ENCODE data around the gene PM20D1. TPM values are rescaled to one million over a fixed set of nuclear protein-coding genes. Genes with fewer than 3 reads are reported as not detected.
"Not testable (repeated sequence)": the region's sequence is repeated elsewhere in the genome, so short reads cannot be mapped to it uniquely, and the experiment has no call there.

Gene PM20D1
- total and polyA plus RNA-seq, 2 experiments from 2014 or later = 0.08 TPM; not detected in 1

DNA sequence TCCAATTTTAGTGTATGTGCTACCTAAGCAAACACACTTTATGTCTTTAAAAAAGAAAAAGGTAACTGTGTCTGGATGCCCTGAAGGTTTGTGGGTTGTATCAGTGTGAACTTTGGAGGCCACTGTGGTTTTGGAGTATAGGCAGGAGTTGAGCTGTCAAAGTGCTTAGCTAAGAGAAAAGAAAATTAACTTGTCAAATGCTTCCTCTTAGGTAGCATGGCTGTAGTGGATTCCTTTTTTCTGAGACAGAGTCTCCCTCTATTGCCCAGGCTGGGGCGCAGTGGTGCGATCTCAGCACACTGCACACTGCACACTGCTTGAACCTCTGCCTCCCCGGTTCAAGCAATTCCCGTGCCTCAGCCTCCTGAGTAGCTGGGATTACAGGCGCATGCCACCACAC, 25.8 kb downstream of the PM20D1 start:
- no peak for DNase-seq (ENCODE audit: low spot score)
- H3K79me2 ChIP-seq = no peaks in the 10 kb centered on the region
- no peaks in the 10 kb centered on the region for H3K9me3 ChIP-seq (ENCODE audit: low read depth)
- TF ChIP-seq, protein P1, sequence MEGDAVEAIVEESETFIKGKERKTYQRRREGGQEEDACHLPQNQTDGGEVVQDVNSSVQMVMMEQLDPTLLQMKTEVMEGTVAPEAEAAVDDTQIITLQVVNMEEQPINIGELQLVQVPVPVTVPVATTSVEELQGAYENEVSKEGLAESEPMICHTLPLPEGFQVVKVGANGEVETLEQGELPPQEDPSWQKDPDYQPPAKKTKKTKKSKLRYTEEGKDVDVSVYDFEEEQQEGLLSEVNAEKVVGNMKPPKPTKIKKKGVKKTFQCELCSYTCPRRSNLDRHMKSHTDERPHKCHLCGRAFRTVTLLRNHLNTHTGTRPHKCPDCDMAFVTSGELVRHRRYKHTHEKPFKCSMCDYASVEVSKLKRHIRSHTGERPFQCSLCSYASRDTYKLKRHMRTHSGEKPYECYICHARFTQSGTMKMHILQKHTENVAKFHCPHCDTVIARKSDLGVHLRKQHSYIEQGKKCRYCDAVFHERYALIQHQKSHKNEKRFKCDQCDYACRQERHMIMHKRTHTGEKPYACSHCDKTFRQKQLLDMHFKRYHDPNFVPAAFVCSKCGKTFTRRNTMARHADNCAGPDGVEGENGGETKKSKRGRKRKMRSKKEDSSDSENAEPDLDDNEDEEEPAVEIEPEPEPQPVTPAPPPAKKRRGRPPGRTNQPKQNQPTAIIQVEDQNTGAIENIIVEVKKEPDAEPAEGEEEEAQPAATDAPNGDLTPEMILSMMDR (IDR thresholded peaks at IDR 0.05; ENCODE audit: poor library complexity) = no peak
- no peak for TF ChIP-seq EZH2 (IDR thresholded peaks at IDR 0.05; ENCODE audit: borderline replicate concordance)
- TF ChIP-seq EZH2phosphoT487 (IDR thresholded peaks at IDR 0.05; ENCODE audit: low read depth, severe bottlenecking, unreplicated experiment) = no peak
- no peaks in the 10 kb centered on the region for H3K36me3 ChIP-seq (replicated peaks; ENCODE audit: insufficient read depth, low read depth)
- 89% methylated on average over 5 of the region's 5 CpGs for WGBS (ENCODE audit: low lambda C conversion rate, missing lambda C conversion rate)
- no peaks in the 10 kb centered on the region for H3K9me2 ChIP-seq (replicated peaks; ENCODE audit: insufficient read depth)
- H3K4me1 ChIP-seq (ENCODE audit: insufficient read depth) = peaks cover 7% of the 10 kb centered on the region
- no peaks in the 10 kb centered on the region for H4K20me1 ChIP-seq (ENCODE audit: insufficient read depth, poor library complexity, severe bottlenecking)
- H3K27ac ChIP-seq = no peak overlapping the region
- no peak overlapping the region for H3K4me3 ChIP-seq
- H3K27me3 ChIP-seq = no peaks in the 10 kb centered on the region
- no peak overlapping the region for H3K4me2 ChIP-seq
- no peak overlapping the region for H2AFZ ChIP-seq

DNA sequence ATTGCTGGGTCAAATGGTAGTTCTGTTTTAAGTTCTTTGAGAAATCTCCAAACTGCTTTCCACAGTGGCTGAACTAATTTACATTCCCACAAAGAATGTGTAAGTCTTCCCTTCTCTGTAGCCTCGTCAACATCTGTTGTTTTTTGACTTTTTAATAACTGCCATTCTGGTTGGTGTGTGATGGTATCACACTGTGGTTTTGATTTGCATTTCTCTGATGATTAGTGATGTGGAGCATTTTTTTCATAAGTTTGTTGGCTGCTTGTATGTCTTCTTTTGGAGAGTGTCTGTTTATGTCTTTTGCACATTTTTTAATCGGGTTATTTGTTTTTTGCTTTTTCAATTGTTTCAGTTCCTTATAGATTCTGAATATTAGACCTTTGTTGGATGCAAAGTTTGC, 26.7 kb downstream of the PM20D1 start:
- H3K4me2 ChIP-seq; H3K36me3 ChIP-seq (replicated peaks; ENCODE audit: insufficient read depth, low read depth); H3K27ac ChIP-seq; DNase-seq (ENCODE audit: low spot score); H3K9me2 ChIP-seq (replicated peaks; ENCODE audit: insufficient read depth); H3K27me3 ChIP-seq; H3K4me1 ChIP-seq (ENCODE audit: insufficient read depth); H3K79me2 ChIP-seq; H2AFZ ChIP-seq; H3K9me3 ChIP-seq (ENCODE audit: low read depth); H3K4me3 ChIP-seq; H4K20me1 ChIP-seq (ENCODE audit: insufficient read depth, poor library complexity, severe bottlenecking): not testable (repeated sequence)
- WGBS (ENCODE audit: low lambda C conversion rate, missing lambda C conversion rate) = 100% methylated on average over 2 of the region's 2 CpGs

GRCh38 chr1:205822397-205822796, 27.5 kb downstream of the PM20D1 start:
- H3K36me3 ChIP-seq (replicated peaks; ENCODE audit: insufficient read depth, low read depth) = no peaks in the 10 kb centered on the region
- WGBS (ENCODE audit: low lambda C conversion rate, missing lambda C conversion rate) = 88% methylated on average over 2 of the region's 2 CpGs
- no peaks in the 10 kb centered on the region for H3K9me2 ChIP-seq (replicated peaks; ENCODE audit: insufficient read depth)
- H3K79me2 ChIP-seq = no peaks in the 10 kb centered on the region
- no peaks in the 10 kb centered on the region for H4K20me1 ChIP-seq (ENCODE audit: insufficient read depth, poor library complexity, severe bottlenecking)
- H3K4me3 ChIP-seq = no peak overlapping the region
- no peak overlapping the region for H2AFZ ChIP-seq
- no peaks in the 10 kb centered on the region for H3K9me3 ChIP-seq (ENCODE audit: low read depth)
- peaks cover 7% of the 10 kb centered on the region for H3K4me1 ChIP-seq (ENCODE audit: insufficient read depth)
- TF ChIP-seq EZH2phosphoT487 (IDR thresholded peaks at IDR 0.05; ENCODE audit: low read depth, severe bottlenecking, unreplicated experiment) = no peak
- no peak for TF ChIP-seq EZH2 (IDR thresholded peaks at IDR 0.05; ENCODE audit: borderline replicate concordance)
- TF ChIP-seq, protein P1 (IDR thresholded peaks at IDR 0.05; ENCODE audit: poor library complexity) = no peak
- no peak overlapping the region for H3K4me2 ChIP-seq
- H3K27ac ChIP-seq = no peak overlapping the region
- DNase-seq (ENCODE audit: low spot score) = no peak
- H3K27me3 ChIP-seq = no peaks in the 10 kb centered on the region

DNA sequence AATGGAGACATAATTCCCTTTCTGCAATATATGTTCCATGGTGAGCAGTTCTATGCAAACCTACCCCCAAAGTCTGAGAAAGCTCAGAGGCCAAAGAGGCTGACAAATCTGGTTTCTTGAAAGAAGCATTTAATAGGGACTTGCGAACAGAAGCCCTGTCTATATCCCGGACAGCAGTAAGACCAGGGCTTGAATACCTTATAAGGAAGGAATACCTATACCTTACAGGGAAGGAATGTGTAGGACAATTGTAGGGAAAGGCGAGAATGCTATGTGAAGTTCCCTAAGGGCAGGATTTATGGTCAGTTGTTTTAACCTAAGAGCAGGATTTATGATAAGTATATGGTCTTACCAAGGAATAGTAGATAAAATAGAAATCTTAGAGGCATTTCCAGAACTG, 31.9 kb downstream of the PM20D1 start:
- Histone ChIP-seq H3K4me1 (ENCODE audit: insufficient read depth) (no peaks in the 10 kb centered on the region), H3K27ac (no peak overlapping the region), H3K36me3 (replicated peaks; ENCODE audit: insufficient read depth, low read depth) (no peaks in the 10 kb centered on the region), H2AFZ (no peak overlapping the region), H3K79me2 (peaks cover 7% of the 10 kb centered on the region), H4K20me1 (ENCODE audit: insufficient read depth, poor library complexity, severe bottlenecking) (no peaks in the 10 kb centered on the region), H3K27me3 (no peaks in the 10 kb centered on the region), H3K9me3 (ENCODE audit: low read depth) (no peaks in the 10 kb centered on the region), H3K4me3 (no peak overlapping the region), H3K4me2 (no peak overlapping the region), H3K9me2 (replicated peaks; ENCODE audit: insufficient read depth) (no peaks in the 10 kb centered on the region)
- DNase-seq (ENCODE audit: low spot score) = no peak
- TF ChIP-seq EZH2phosphoT487 (IDR thresholded peaks at IDR 0.05; ENCODE audit: low read depth, severe bottlenecking, unreplicated experiment) (no peak), EZH2 (IDR thresholded peaks at IDR 0.05; ENCODE audit: borderline replicate concordance) (no peak)
- TF ChIP-seq, protein P1 (IDR thresholded peaks at IDR 0.05; ENCODE audit: poor library complexity) = no peak
- WGBS (ENCODE audit: low lambda C conversion rate, missing lambda C conversion rate) = 74% methylated on average over 3 of the region's 3 CpGs
